K562 (cell line): ENCODE results near the gene SORCS2. TPM values are rescaled to one million over a fixed set of nuclear protein-coding genes. Genes with fewer than 3 reads are reported as not detected.

ENCODE experiments used
- ATAC-seq: fragments of 200-7000 bp; cut with Tn5 transposase; 3 replicates; pipeline ENCODE4 v1.9.1; 2020; ENCODE audit warnings: moderate library complexity
- BruUV-seq: library from RNA; stranded (reverse); fragments of 400-500 nt; replicated peaks from 2 replicates; lab custom pipeline; 2021; lab: Mats Ljungman, UMichigan
- CTCF ChIA-PET: fragments of 300-600 bp; formaldehyde crosslinking; extraction: SDS; loops from one replicate; lab custom pipeline; 2021; ENCODE audit warnings: low intra/inter-chr PET ratio; lab: Yijun Ruan, JAX
- POLR2A ChIA-PET: fragments of 300-600, 350-650 bp; sonication (Branson Sonifier 250); formaldehyde crosslinking; extraction: SDS; loops from one replicate; lab custom pipeline; 2021; ENCODE audit warnings: antibody characterized with exemption, inconsistent platforms; lab: Yijun Ruan, JAX
- DNase-seq, 4 experiments: peaks; one replicate each; pipeline versions ENCODE4 v3.0.0 to v3.0.0-alpha.2; 2011 to 2018; ENCODE audit warnings: low spot score in 3 of 4, mixed read lengths in 3 of 4; ENCODE audit errors: extremely low read depth in 1 of 4
- FAIRE-seq: peaks from 2 replicates; lab custom pipeline; 2011; peaks lifted over from hg19 to GRCh38; lab: Jason Lieb, UNC
- H2AFZ ChIP-seq: 2 replicates; pipeline ENCODE4 v1.6.0; 2011; ENCODE audit warnings: low read depth, low read length, control low read depth, inconsistent platforms
- H3K27ac ChIP-seq: fragments of 200-600 bp; 3 replicates; pipeline ENCODE4 v1.8.0; 2011; ENCODE audit warnings: low read depth, mild to moderate bottlenecking, control low read depth, inconsistent platforms, low read length, moderate library complexity, mixed read lengths; ENCODE audit errors: extremely low read depth
- H3K27me3 ChIP-seq, 2 experiments: fragments of 300-600 bp in 1 of 2; 2 replicates in 1 of 2; 3 replicates in 1 of 2; pipeline versions ENCODE4 v1.6.0 to v1.8.0; 2011; ENCODE audit warnings: inconsistent platforms in 2 of 2, low read length in 2 of 2, mild to moderate bottlenecking in 1 of 2, mixed read lengths in 1 of 2, moderate library complexity in 1 of 2; ENCODE audit not compliant: control insufficient read depth in 2 of 2, insufficient read depth in 2 of 2
- H3K36me3 ChIP-seq: fragments of 300-600 bp; 3 replicates; pipeline ENCODE4 v1.8.0; 2011; ENCODE audit warnings: mild to moderate bottlenecking, low read length, inconsistent platforms; ENCODE audit not compliant: control insufficient read depth, insufficient read depth
- H3K4me1 ChIP-seq, 2 experiments: fragments of 200-600 bp in 1 of 2; replicated peaks in 1 of 2; 2 replicates in 1 of 2; 3 replicates in 1 of 2; pipeline versions ENCODE4 v1.5.1 to v1.8.0; 2011; ENCODE audit warnings: inconsistent platforms in 2 of 2, low read length in 2 of 2, mild to moderate bottlenecking in 1 of 2, mixed read lengths in 1 of 2, moderate library complexity in 1 of 2; ENCODE audit not compliant: control insufficient read depth in 2 of 2, insufficient read depth in 2 of 2
- H3K4me2 ChIP-seq: 2 replicates; pipeline ENCODE4 v1.6.1; 2011; ENCODE audit warnings: low read length, control low read depth, inconsistent platforms, mixed read lengths; ENCODE audit not compliant: insufficient read depth
- H3K4me3 ChIP-seq: fragments of 200-600 bp; sonication (generic), shearing (Covaris generic); 2 replicates; pipeline ENCODE4 v1.5.1; 2016; ENCODE audit warnings: control low read depth, inconsistent platforms
- H3K79me2 ChIP-seq: fragments of 200-600 bp; 3 replicates; pipeline ENCODE4 v1.8.0; 2011; ENCODE audit warnings: low read length, inconsistent platforms; ENCODE audit not compliant: control insufficient read depth, insufficient read depth
- H3K9ac ChIP-seq, 2 experiments: 2 replicates each; pipeline versions ENCODE4 v1.6.0 to v1.6.1; 2011; ENCODE audit warnings: low read depth in 2 of 2, low read length in 2 of 2, control low read depth in 1 of 2, inconsistent platforms in 1 of 2, mild to moderate bottlenecking in 1 of 2, mixed read lengths in 1 of 2; ENCODE audit not compliant: insufficient read depth in 1 of 2
- H3K9me1 ChIP-seq: one replicate; pipeline ENCODE4 v1.6.0; 2011; ENCODE audit warnings: inconsistent platforms, mild to moderate bottlenecking, low read length, moderate library complexity; ENCODE audit not compliant: control insufficient read depth, insufficient read depth
- H3K9me3 ChIP-seq: replicated peaks from 2 replicates; pipeline ENCODE4 v1.5.1; 2011; ENCODE audit warnings: low read depth, low read length, inconsistent platforms; ENCODE audit not compliant: control insufficient read depth, insufficient read depth
- H4K20me1 ChIP-seq: replicated peaks from 2 replicates; pipeline ENCODE4 v1.6.1; 2011; ENCODE audit warnings: low read length, inconsistent platforms, mixed read lengths; ENCODE audit not compliant: control insufficient read depth, insufficient read depth
- CBFA2T2 ChIP-seq: fragments of 450-650 bp; conservative IDR thresholded peaks from 2 replicates; pipeline ENCODE4 v1.6.1; 2017; ENCODE audit warnings: mild to moderate bottlenecking
- CREBBP ChIP-seq: IDR thresholded peaks from one replicate; pipeline ENCODE4 v1.6.1; 2012; ENCODE audit warnings: low read depth, mild to moderate bottlenecking, control low read depth, inconsistent platforms, low read length
- HDAC2 ChIP-seq: fragments of 450-650 bp; IDR thresholded peaks from 2 replicates; pipeline ENCODE4 v1.6.1; 2016; ENCODE audit warnings: mild to moderate bottlenecking
- HNRNPLL ChIP-seq: fragments of 200-400 bp; formaldehyde crosslinking; IDR thresholded peaks from 2 replicates; pipeline ENCODE4 v1.6.1; 2017; ENCODE audit warnings: low read length, low read depth, mild to moderate bottlenecking; ENCODE audit not compliant: poor library complexity, severe bottlenecking
- KDM2B ChIP-seq: fragments of 250-450 bp; sonication (Bioruptor Pico); IDR thresholded peaks from 2 replicates; pipeline ENCODE4 v1.8.0; 2021; ENCODE audit warnings: mild to moderate bottlenecking, moderate library complexity
- SMARCB1 ChIP-seq: IDR thresholded peaks from 2 replicates; pipeline ENCODE4 v1.6.1; 2011; ENCODE audit warnings: improper control_type of control experiment, low read depth; ENCODE audit not compliant: insufficient read length
- SMC3 ChIP-seq: conservative IDR thresholded peaks from 2 replicates; pipeline ENCODE4 v1.6.1; 2011; ENCODE audit warnings: low read depth, low read length, improper control_type of control experiment; ENCODE audit not compliant: insufficient read depth
- SNRNP70 ChIP-seq: fragments of 200-400 bp; formaldehyde crosslinking; optimal IDR thresholded peaks from 2 replicates; pipeline ENCODE3; 2017; ENCODE audit warnings: low read depth, low read length
- SPI1 ChIP-seq: IDR thresholded peaks from 2 replicates; pipeline ENCODE4 v1.6.1; 2011; ENCODE audit warnings: low read depth, low read length, control low read depth, borderline replicate concordance
- SRF ChIP-seq, 2 experiments: fragments of 250-450, 450-650 bp in 1 of 2; sonication (Bioruptor Pico) in 1 of 2; sonication (generic) in 1 of 2; formaldehyde crosslinking; IDR thresholded peaks; 2 replicates each; pipeline versions ENCODE4 v1.5.0 to v1.5.1; 2020 to 2022; ENCODE audit warnings: mild to moderate bottlenecking in 1 of 2, missing genetic modification reagents in 1 of 2
- STAG1 ChIP-seq: sonication (generic); formaldehyde crosslinking; IDR thresholded peaks from 2 replicates; pipeline ENCODE4 v1.5.0; 2020; ENCODE audit warnings: missing genetic modification reagents, borderline replicate concordance
- ZC3H11A ChIP-seq: IDR thresholded peaks from 2 replicates; pipeline ENCODE4 v1.6.1; 2012; ENCODE audit warnings: low read depth, low read length, improper control_type of control experiment
- ZEB2 ChIP-seq: fragments of 450-650 bp; IDR thresholded peaks from 2 replicates; pipeline ENCODE4 v1.6.1; 2016
- ZNF239 ChIP-seq: fragments of 250-450 bp; sonication (Bioruptor Pico); IDR thresholded peaks from 2 replicates; pipeline ENCODE4 v1.4.0; 2020; ENCODE audit warnings: mild to moderate bottlenecking
- ZNF639 ChIP-seq, 2 experiments: fragments of 200-800 bp in 1 of 2; sonication (Bioruptor generic) in 1 of 2; sonication (generic) in 1 of 2; formaldehyde crosslinking in 1 of 2; IDR thresholded peaks in 1 of 2; conservative IDR thresholded peaks in 1 of 2; 2 replicates each; pipeline versions ENCODE4 v1.5.0 to v1.6.1; 2016 to 2020; ENCODE audit warnings: missing compliant biosample characterization in 1 of 2, missing genetic modification characterization in 1 of 2, missing genetic modification reagents in 1 of 2
- ZNF75A ChIP-seq: fragments of 450-650 bp; formaldehyde crosslinking; IDR thresholded peaks from 2 replicates; pipeline ENCODE4 v1.4.0; 2020; ENCODE audit warnings: mild to moderate bottlenecking
- WGBS: fragments of 100-300 bp; shearing (Covaris generic); methylation state at CpG from one replicate; pipeline ENCODE4 v1.1.6; 2016; ENCODE audit warnings: low coverage, mixed read lengths; ENCODE audit not compliant: insufficient coverage; ENCODE audit errors: missing lambda C conversion rate; 5-methylcytosine and 5-hydroxymethylcytosine counted together
- in situ Hi-C: fragments of 300-500 bp; cut with MboI; formaldehyde crosslinking; loops from 4 replicates; pipeline ENCODE4 v1.15.0; 2018; ENCODE audit warnings: inconsistent platforms, mixed read lengths
- intact Hi-C: fragments of 100-400 bp; cut with micrococcal nuclease; formaldehyde crosslinking; loops from 2 replicates; pipeline ENCODE4 v1.14.2; 2022
- polyA plus RNA-seq, 8 experiments: library from polyadenylated mRNA; depleted of rRNA in 4 of 8; stranded (reverse) in 5 of 8; unstranded in 3 of 8; fragments of >200 nt; fragmentation: Nextera tagmentation in 2 of 8; fragmentation: Illumina TruSeq in 1 of 8; extraction: Ambion mirVana in 2 of 8; extraction: Trizol in 1 of 8; gene quantifications; 2 replicates each; pipeline versions ENCODE4 v1.2.1 to v1.2.3, GENCODE V29; 2011 to 2014; ENCODE audit warnings: inconsistent platforms in 1 of 8, missing spikeins in 1 of 8
- total RNA-seq, 7 experiments: library from RNA; depleted of rRNA in 6 of 7; stranded (reverse); fragments of >200 nt in 6 of 7; fragmentation: Illumina TruSeq in 2 of 7; extraction: Trizol in 2 of 7; gene quantifications; 2 replicates each; pipeline versions ENCODE4 v1.2.1 to v1.2.3, GENCODE V29; 2011 to 2021; ENCODE audit warnings: low replicate concordance in 1 of 7

SORCS2 gene
- total and polyA plus RNA-seq, 9 of the 15 experiments (the other 6 are each of a cell fraction or from before 2014, with no cell fraction given), result not detected

- ATAC-seq (no peak), FAIRE-seq (no peak), DNase-seq (no peak)
- H3K27ac ChIP-seq, result no peak overlapping the region
- intact Hi-C loops, result no loop called here
- H3K4me2 ChIP-seq, result no peak overlapping the region
- H3K79me2 ChIP-seq, result no peaks in the 10 kb centered on the region
- no peaks in the 10 kb centered on the region for H3K9me1 ChIP-seq
- no peaks in the 10 kb centered on the region for H3K36me3 ChIP-seq
- peaks cover 0 to 64% of the 10 kb centered on the region in 2 experiments; a peak in 4 of 5 replicates for H3K27me3 ChIP-seq
- 2% methylated on average over 11 of the region's 12 CpGs for WGBS
- BruUV-seq, result no TSS peak
- in situ Hi-C loops, result no loop called here
- ChIA-PET CTCF (no interaction called here), POLR2A (interaction anchor here (0.7 kb wide), 1 partner anchor 82 kb away, joined by 3 read pairs; no protein-coding TSS in a partner anchor)
- peaks cover 0 to 3% of the 10 kb centered on the region in 2 experiments; a peak in 1 of 5 replicates for H3K4me1 ChIP-seq
- no peak overlapping the region for H3K4me3 ChIP-seq
- no peak overlapping the region for H2AFZ ChIP-seq
- peaks cover 5% of the 10 kb centered on the region; the same call in 1 of the 2 replicates for H4K20me1 ChIP-seq
- H3K9ac ChIP-seq, result no peak overlapping the region
- TF ChIP-seq ZNF639 (CRISPR knock-in tag; conservative IDR thresholded peaks at IDR 0.05 in 1 of 2, IDR thresholded peaks at IDR 0.05 in 1 of 2) (no peak), ZC3H11A (no peak), HDAC2 (no peak), SMC3 (no peak), CBFA2T2 (no peak), ZNF239 (CRISPR knock-in tag) (no peak), HNRNPLL (no peak), CREBBP (no peak), SMARCB1 (no peak), KDM2B (CRISPR knock-in tag) (no peak), SPI1 (no peak), ZNF75A (CRISPR knock-in tag) (no peak), SNRNP70 (no peak), SRF (CRISPR knock-in tag; IDR thresholded peaks at IDR 0.05) (no peak), STAG1 (CRISPR knock-in tag) (no peak), ZEB2 (no peak)
- no peaks in the 10 kb centered on the region for H3K9me3 ChIP-seq
Measured at GRCh38 chr4:7524064-7524682, 331.8 kb downstream of the SORCS2 start.
